Natural killer cell (primary cell): ENCODE results near the gene ZC3H4. TPM values are rescaled to one million over a fixed set of nuclear protein-coding genes. Genes with fewer than 3 reads are reported as not detected.

ENCODE experiments used
- ATAC-seq, 3 donors: fragments of 150-1000 bp in 2 of 3; fragments of 200-7000 bp in 1 of 3; cut with Tn5 transposase; 1 replicate in 1 of 3; 2 replicates in 2 of 3; pipeline ENCODE4 v1.10.0; 2021; ENCODE audit warnings: mild to moderate bottlenecking in 2 of 3, moderate library complexity in 2 of 3
- DNase-seq, 2 donors: peaks; one replicate each; pipeline versions ENCODE4 v3.0.0 to v3.0.0-alpha.2; 2013 to 2021; ENCODE audit warnings: mixed read lengths in 1 of 2
- H3K27ac ChIP-seq: one replicate; pipeline ENCODE4 v1.5.1; 2013; ENCODE audit warnings: mild to moderate bottlenecking, low read length
- H3K27me3 ChIP-seq: one replicate; pipeline ENCODE4 v1.6.1; 2013; ENCODE audit warnings: low read length; ENCODE audit not compliant: control insufficient read depth, insufficient read depth
- H3K36me3 ChIP-seq: one replicate; pipeline ENCODE4 v1.6.1; 2013; ENCODE audit warnings: low read length; ENCODE audit not compliant: control insufficient read depth, insufficient read depth
- H3K4me1 ChIP-seq: one replicate; pipeline ENCODE4 v1.6.1; 2013; ENCODE audit warnings: low read length; ENCODE audit not compliant: control insufficient read depth, insufficient read depth
- H3K4me3 ChIP-seq: one replicate; pipeline ENCODE4 v1.5.1; 2013; ENCODE audit warnings: low read length
- H3K9me3 ChIP-seq: one replicate; pipeline ENCODE4 v1.6.1; 2013; ENCODE audit warnings: low read length; ENCODE audit not compliant: control insufficient read depth, insufficient read depth
- H3K27ac Mint-ChIP-seq, 2 donors: one replicate each; pipeline ENCODE4 v1.8.0; 2022; ENCODE audit warnings: mild to moderate bottlenecking in 2 of 2, mixed read lengths in 2 of 2, moderate library complexity in 1 of 2
- H3K27me3 Mint-ChIP-seq, 2 donors: one replicate each; pipeline ENCODE4 v1.8.0; 2022; ENCODE audit warnings: low read depth in 2 of 2, mixed read lengths in 2 of 2
- H3K36me3 Mint-ChIP-seq: one replicate; pipeline ENCODE4 v1.8.0; 2022; ENCODE audit warnings: mixed read lengths
- H3K4me1 Mint-ChIP-seq, 2 donors: one replicate each; pipeline ENCODE4 v1.8.0; 2022; ENCODE audit warnings: mixed read lengths in 2 of 2
- H3K4me3 Mint-ChIP-seq: one replicate; pipeline ENCODE4 v1.8.0; 2022; ENCODE audit warnings: mild to moderate bottlenecking, moderate library complexity, mixed read lengths
- H3K9me3 Mint-ChIP-seq, 2 donors: one replicate each; pipeline ENCODE4 v1.8.0; 2022; ENCODE audit warnings: mixed read lengths in 2 of 2
- WGBS: methylation state at CpG from one replicate; pipeline ENCODE4 v1.1.7; 2013; ENCODE audit warnings: missing lambda C conversion rate; ENCODE audit not compliant: insufficient coverage; 5-methylcytosine and 5-hydroxymethylcytosine counted together
- intact Hi-C: fragments of 100-400 bp; cut with micrococcal nuclease; formaldehyde crosslinking; loops from one replicate; pipeline ENCODE4 v1.14.2; 2022
- total RNA-seq, 4 donors: library from RNA; stranded (reverse); fragments of 120-200 nt in 1 of 4; gene quantifications; one replicate each; pipeline versions ENCODE4 v1.2.3 to v1.2.4, GENCODE V29; 2013 to 2022
- TF ChIP-seq, protein P1 (sequence below): fragments of 200-600 bp; IDR thresholded peaks from one replicate; pipeline ENCODE4 v1.8.0; 2022; ENCODE audit warnings: antibody characterized with exemption

Gene ZC3H4
- total RNA-seq, 3 donors from 2014 or later (not counting 1 experiment from before 2014, with no cell fraction given): 71.2 to 75.3 (median 73.3) TPM

GRCh38 chr19:47019431-47020041 is 94.0 kb downstream of the ZC3H4 start, which contains the start of gene NPAS1:
TSS of gene NPAS1 (plus strand) at chr19:47019837. CDS start at chr19:47021048, 1,211 bp downstream.
- peaks cover 24% of the 10 kb centered on the region for H3K4me1 ChIP-seq
- Mint-ChIP-seq H3K9me3 (no peaks in the 10 kb centered on the region), H3K4me1 (peaks cover 0 to 9% of the 10 kb centered on the region in 2 donors), H3K36me3 (no peaks in the 10 kb centered on the region), H3K27ac (no peak within 1 kb of the TSS), H3K4me3 (no peak within 1 kb of the TSS), H3K27me3 (peaks cover 13 to 35% of the 10 kb centered on the region in 2 donors)
- ATAC-seq (peak in 1 of 3 donors; percentile 43), DNase-seq (no peak)
- H3K9me3 ChIP-seq: no peaks in the 10 kb centered on the region
- peaks cover 46% of the 10 kb centered on the region for H3K27me3 ChIP-seq
- H3K27ac ChIP-seq: no peak within 1 kb of the TSS
- TF ChIP-seq, protein P1, sequence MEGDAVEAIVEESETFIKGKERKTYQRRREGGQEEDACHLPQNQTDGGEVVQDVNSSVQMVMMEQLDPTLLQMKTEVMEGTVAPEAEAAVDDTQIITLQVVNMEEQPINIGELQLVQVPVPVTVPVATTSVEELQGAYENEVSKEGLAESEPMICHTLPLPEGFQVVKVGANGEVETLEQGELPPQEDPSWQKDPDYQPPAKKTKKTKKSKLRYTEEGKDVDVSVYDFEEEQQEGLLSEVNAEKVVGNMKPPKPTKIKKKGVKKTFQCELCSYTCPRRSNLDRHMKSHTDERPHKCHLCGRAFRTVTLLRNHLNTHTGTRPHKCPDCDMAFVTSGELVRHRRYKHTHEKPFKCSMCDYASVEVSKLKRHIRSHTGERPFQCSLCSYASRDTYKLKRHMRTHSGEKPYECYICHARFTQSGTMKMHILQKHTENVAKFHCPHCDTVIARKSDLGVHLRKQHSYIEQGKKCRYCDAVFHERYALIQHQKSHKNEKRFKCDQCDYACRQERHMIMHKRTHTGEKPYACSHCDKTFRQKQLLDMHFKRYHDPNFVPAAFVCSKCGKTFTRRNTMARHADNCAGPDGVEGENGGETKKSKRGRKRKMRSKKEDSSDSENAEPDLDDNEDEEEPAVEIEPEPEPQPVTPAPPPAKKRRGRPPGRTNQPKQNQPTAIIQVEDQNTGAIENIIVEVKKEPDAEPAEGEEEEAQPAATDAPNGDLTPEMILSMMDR: no peak
- 2% methylated on average over 58 of the region's 58 CpGs for WGBS
- H3K36me3 ChIP-seq: no peaks in the 10 kb centered on the region
- H3K4me3 ChIP-seq: no peak within 1 kb of the TSS
- intact Hi-C loops: no loop called here

- no peaks in the 10 kb centered on the region for H3K36me3 ChIP-seq
- DNase-seq (no peak), ATAC-seq (no peak)
- no peaks in the 10 kb centered on the region for H3K9me3 ChIP-seq
- 51% methylated on average over 13 of the region's 13 CpGs for WGBS
- intact Hi-C loops: no loop called here
- H3K4me1 ChIP-seq: peaks cover 24% of the 10 kb centered on the region
- Mint-ChIP-seq H3K4me1 (peaks cover 0 to 9% of the 10 kb centered on the region in 2 donors), H3K36me3 (no peaks in the 10 kb centered on the region), H3K27me3 (peaks cover 13 to 35% of the 10 kb centered on the region in 2 donors), H3K4me3 (no peak overlapping the region), H3K27ac (no peak overlapping the region), H3K9me3 (no peaks in the 10 kb centered on the region)
- TF ChIP-seq, protein P1: no peak
- peaks cover 41% of the 10 kb centered on the region for H3K27me3 ChIP-seq
- no peak overlapping the region for H3K27ac ChIP-seq
- no peak overlapping the region for H3K4me3 ChIP-seq
Measured at GRCh38 chr19:47018923-47019322, 94.7 kb downstream of the ZC3H4 start.

Other genes starting within 250 kb of the ZC3H4 start
- gene NPAS1, start 93.9 kb downstream of the ZC3H4 start, total RNA-seq: under 1 TPM in 2 of 3 donors, not detected in 1; 0.64 to 0.65 TPM
- gene TMEM160, start 65.2 kb downstream of the ZC3H4 start, total RNA-seq: 10 to 100 TPM; 29.1 to 35.5 (median 31.3) TPM
- gene SAE1, start 17.1 kb upstream of the ZC3H4 start, total RNA-seq: 10 to 100 TPM; 42.5 to 49.3 (median 46.0) TPM
- 10 to 100 TPM; 39.9 to 45.1 (median 43.9) TPM for gene BBC3, start 117.4 kb upstream of the ZC3H4 start, total RNA-seq
- gene CCDC9, start 142.7 kb upstream of the ZC3H4 start, total RNA-seq: 10 to 100 TPM; 49.6 to 55.8 (median 55.4) TPM
- 10 to 100 TPM in 1 of 3 donors, 1 to 10 TPM in 2; 9.1 to 10.3 (median 9.5) TPM for gene INAFM1, start 161.1 kb upstream of the ZC3H4 start, total RNA-seq
- gene C5AR1, start 196.1 kb upstream of the ZC3H4 start, total RNA-seq: 10 to 100 TPM; 11.4 to 42.7 (median 28.7) TPM
- gene C5AR2, start 218.4 kb upstream of the ZC3H4 start, total RNA-seq: 10 to 100 TPM in 1 of 3 donors, 1 to 10 TPM in 2; 4.3 to 15.5 (median 8.3) TPM
- 10 to 100 TPM; 19.8 to 25.9 (median 20.0) TPM for gene DHX34, start 235.5 kb upstream of the ZC3H4 start, total RNA-seq